GM12873 (cell line): ENCODE results near the gene ARHGAP24.

Source experiments
- CTCF ChIP-seq: IDR thresholded peaks from 2 replicates; pipeline ENCODE4 v1.5.1; 2012; ENCODE audit warnings: low read depth, mild to moderate bottlenecking, moderate library complexity, low read length, control low read depth; ENCODE audit not compliant: insufficient read depth; ENCODE audit errors: missing control alignments

Gene ARHGAP24

DNA sequence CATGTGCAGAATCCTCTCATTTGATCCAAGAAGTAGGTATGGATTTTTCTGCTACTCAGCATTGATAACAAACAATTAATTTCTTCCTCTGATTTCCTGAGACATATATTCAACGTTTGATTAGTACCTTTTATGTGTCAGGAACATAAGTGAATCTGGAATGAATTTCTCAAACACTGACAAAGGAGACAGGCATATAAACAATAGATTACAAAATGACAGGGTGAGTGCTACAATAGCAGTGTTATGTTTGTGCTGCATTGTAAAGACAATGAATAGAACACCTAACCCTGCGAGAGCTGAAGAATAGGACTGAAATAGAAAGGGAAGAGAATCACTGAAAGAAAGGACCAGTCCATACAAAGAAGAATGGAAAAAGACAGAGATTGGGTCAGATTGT, 52.9 kb downstream of the ARHGAP24 start:
- no peak for TF ChIP-seq CTCF

DNA sequence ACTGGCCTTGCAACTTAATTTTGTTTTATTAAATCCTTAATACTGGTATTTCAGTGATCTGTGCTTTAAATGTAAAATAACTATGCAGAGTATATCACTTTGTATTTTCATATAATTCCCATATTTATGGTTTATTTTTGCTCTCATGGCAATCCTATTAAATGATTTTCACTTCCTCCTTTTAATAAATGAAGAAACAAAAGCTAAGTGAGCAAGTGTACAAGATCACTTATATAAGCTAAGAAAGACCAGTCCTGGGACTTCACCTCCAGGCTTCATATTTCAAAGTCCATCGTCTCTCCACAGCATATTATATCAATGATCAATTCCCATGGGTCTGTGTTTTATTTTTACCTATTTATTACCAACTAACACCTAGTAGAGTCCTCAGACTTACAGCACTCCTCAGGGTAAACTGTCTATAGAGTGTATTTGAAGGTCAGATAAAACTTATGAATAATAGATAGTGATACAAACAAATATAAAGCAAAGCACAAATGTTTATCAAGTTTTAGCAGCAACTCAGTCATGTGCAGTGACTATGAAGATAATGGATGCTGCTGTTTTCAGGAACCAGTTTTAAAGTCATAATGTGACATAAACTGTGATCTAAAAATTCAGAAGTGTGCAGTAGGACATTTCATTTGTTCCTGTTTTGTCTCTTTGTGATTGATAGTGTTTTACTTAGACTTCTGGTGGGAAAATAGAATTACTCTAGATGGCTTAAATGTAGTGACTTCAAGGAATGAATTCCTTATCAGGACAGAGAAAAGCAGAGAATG, 56.8 kb downstream of the ARHGAP24 start:
- TF ChIP-seq CTCF, result no peak

GRCh38 chr4:85534120-85534519, 59.2 kb downstream of the ARHGAP24 start:
- no peak for TF ChIP-seq CTCF

DNA sequence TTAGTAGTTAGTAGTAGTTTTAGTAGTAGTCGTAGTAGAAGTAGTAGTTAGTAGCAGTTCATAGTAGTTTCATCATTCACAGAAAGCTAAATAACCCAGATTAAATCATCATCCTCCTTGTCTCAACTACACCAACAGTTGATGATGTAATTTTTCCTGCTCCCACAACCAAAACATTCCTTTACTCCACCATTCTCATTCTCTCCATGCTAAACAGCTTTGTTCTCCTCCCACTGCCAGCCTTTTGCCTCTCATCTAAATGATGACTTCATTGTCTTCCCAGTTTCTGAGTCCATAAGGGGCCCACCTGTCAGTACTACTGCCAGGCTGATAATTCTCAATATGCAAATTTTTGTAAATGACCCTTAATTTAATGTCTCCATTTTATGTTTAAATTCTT, 68.9 kb downstream of the ARHGAP24 start:
- no peak for TF ChIP-seq CTCF

- TF ChIP-seq CTCF, result no peak
These were observed 69.8 kb downstream of the ARHGAP24 start for GRCh38 chr4:85544751-85545150.

DNA sequence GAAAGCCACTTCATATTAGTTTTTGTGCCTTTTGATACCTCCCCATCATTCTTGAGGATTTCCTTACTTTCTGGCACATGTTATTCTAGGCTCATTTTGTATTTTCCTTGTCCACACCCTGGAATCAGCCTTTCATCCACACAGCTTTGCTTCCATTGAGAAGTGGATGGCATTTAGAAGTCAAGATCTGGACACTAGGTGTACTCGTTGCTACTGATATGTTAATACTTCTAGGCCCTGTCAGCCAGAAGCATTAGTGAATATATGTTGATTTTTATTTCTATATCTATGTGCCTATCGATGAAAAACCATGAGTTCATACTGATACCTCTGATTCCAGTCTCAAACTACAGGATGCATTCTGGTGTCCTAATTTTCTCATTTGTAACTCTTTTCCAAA, 73.2 kb downstream of the ARHGAP24 start:
- peak; percentile 12 for TF ChIP-seq CTCF

- no peak for TF ChIP-seq CTCF
These were observed 73.9 kb downstream of the ARHGAP24 start for GRCh38 chr4:85548841-85549240.
